Measurements from ENCODE around the gene CORO7.

- TF ChIP-seq CTCF (IDR thresholded peaks at IDR 0.05) (no peak), POLR2A (IDR thresholded peaks at IDR 0.05) (no peak)
These were observed 49.0 kb downstream of the CORO7 start for GRCh38 chr16:4367393-4367856.
